ENCODE results near the gene TSHZ1. TPM values are rescaled to one million over a fixed set of nuclear protein-coding genes. Genes with fewer than 3 reads are reported as not detected.
"Not testable (repeated sequence)": the region's sequence is repeated elsewhere in the genome, so short reads cannot be mapped to it uniquely, and the experiment has no call there.

Gene TSHZ1
- total RNA-seq, 1 donor from 2014 or later = 24.7 TPM

DNA sequence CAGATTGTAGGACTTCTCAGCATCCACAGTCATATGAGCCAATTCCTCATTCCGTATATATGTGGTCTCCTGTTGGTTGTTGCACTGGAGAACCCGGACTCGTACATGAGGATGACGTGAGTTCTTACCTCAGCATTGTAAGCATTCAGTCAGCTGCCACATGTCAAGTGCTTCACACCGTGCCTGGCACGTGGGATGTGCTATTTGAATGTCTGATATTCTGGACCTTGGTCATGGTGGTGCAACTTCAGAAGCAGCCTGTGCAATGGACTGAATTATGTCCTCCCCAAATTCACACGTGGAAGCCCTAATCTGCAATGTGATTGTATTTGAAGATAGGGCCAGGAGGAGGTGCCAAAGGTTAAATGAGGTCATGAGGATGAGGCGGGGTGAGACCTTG is 33.7 kb upstream of the TSHZ1 start:
- DNase-seq (no peak), ATAC-seq (no peak)
- intact Hi-C loops (cut with micrococcal nuclease) = no loop called here

DNA sequence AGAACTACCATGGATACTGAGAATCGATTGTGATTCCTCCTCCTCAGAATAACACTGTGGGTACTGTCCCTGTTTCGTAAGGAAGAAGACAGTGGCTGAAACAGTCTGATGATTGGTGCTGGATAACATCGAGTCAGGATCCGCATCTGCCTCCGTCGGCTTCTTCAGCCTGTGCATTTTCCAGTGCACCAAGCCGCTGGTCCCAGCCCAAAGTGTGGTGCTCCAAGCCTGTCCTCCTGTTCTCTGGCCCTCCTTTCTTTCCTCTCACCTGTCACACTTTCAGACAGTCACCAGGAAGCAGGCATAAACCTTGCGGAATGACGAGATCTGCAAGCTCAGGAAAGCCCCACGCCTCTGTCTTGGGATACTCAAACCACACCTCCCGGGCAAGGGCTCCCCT is 32.2 kb upstream of the TSHZ1 start:
- intact Hi-C loops (cut with micrococcal nuclease) = no loop called here
- DNase-seq = no peak
- no peak for ATAC-seq

DNA sequence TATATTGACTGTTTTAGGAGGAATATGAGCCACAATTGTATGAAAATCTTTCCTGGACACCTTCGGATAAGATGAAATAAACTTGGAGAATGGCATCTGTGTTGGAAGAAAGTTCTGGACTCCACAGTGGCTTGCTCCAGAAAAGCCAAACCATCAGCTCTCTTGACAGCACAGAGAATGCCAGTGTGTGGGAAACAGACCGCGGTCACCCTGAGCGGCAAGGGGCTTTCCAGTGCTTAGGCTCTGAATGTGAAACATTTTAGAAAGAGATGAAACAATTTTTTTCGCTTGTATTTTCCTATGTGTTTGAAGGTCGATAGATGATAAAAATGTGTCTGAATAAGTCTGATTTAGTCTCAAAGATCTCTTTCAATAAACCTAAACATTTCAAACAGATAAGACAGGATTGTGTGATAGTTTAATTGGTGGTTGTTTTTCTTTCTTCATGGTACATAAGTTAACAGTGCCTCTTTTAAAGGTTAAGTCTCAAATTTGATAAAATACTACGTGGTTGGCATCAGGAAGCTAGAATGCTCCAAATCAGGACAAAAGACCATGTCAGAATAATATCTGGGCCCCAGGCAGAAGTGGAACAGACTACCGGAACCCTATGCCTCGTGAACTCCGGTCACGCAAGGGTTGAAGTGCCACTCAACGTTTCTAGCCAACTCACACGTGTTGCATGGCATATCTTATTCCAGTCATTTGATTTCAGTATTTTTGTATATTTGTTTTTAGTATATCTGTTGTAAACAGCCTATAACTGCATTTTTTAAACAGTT is 30.6 kb upstream of the TSHZ1 start:
- intact Hi-C loops (cut with micrococcal nuclease) = no loop called here
- DNase-seq (no peak), ATAC-seq (no peak)

DNA sequence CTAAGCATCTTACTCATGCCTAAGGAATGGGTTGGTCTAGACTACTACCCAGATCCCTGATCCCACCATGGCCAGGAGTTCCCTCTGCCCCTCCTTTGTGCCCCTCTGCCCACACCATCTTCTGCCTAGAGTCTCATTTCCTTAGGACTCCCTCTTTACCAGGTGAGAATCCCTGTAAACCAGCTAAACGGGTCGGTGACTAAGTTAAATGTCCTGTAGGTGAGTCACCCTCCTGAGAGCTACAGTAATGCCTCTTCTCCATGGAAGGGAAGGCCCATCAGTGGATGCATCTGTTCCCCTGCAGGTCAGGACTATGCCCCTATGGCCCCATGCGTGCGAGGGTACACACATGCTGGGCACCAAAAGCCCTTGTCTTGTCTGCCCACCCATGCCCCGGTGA is 27.1 kb upstream of the TSHZ1 start:
- ATAC-seq (no peak), DNase-seq (no peak)
- intact Hi-C loops (cut with micrococcal nuclease) = no loop called here

DNA sequence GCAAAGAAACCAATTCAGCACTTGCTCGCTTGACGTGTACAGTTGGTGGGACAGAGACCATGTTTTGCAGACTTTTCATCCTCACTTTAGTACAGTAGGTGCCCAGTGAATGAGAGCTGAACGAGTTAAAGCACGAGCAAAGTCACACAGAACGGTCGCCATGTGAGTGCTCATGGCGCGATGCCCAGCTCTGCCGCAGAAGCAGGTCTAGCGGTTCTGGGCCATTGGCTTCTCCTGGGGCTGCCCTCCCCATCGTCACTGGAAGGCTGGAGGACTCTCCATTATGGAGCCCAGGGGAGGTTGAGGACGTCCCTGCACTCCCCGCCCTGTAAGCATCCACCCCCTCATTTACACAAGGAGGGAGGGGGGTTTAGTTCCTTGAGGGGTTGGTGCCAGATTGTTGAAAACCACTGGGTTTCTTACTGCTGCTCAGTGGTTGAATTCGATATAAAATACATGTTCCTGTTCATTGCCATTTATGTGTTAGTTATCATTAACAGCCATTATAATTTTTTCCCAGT is 26.6 kb upstream of the TSHZ1 start:
- ATAC-seq = no peak
- DNase-seq = no peak
- intact Hi-C loops (cut with micrococcal nuclease) = no loop called here

DNA sequence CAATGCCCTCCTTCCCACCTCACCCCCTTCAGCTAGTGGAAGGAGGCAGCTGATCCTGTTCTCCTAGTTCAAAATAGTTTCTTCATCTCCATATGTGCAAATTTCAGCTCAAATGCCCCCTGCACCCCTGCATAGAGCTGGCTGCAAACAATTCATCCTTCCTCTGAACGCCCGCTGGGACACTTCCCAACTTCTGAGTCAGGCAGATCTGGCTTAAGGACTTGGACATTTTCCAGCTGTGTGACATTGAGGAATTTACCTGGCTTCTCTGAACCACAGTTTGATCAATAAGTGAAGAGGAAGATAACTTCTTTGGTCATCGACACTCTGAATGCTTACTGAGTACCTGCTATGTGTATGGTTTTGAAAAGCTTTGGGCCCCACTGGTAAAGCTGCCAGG is 25.1 kb upstream of the TSHZ1 start:
- DNase-seq = no peak
- intact Hi-C loops (cut with micrococcal nuclease) = no loop called here
- no peak for ATAC-seq

DNA sequence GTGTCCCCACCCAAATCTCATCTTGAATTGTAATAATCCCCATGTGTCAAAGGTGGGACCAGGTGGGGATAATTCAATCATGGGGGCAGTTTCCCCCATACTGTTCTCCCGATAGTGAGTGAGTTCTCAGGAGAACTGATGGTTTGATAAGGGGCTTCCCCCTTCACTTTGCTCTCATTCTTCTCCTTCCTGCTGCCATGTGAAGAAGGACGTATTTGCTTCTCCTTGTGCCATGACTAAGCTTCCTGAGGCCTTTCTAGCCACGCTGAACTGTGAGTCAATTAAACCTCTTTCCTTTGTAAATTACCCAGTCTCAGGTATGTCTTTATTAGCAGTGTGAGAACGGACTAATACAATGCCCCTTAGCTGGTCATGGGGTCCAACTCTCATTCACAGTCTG is 22.9 kb upstream of the TSHZ1 start:
- intact Hi-C loops (cut with micrococcal nuclease); DNase-seq; ATAC-seq: not testable (repeated sequence)

DNA sequence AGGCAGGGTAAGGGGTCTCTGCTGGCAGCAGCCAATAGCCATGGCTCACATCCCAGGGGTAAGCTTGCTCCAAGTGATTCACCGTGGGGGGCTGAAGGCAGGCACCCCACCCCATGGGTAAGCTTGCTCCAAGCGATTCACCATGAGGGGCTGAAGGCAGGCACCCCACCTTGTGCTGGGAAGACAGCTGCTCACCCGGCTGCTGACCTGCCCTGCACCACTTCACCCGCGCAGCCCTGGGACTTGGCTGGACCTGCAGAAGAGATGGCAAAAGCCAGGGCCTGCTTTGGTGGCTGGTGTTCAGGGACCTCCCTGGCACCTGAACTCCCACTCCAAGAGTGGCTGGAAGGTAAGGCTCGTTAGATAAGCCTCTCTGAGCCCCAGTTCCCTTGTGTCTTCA is 20.9 kb upstream of the TSHZ1 start:
- no peak for ATAC-seq
- intact Hi-C loops (cut with micrococcal nuclease) = no loop called here
- no peak for DNase-seq

DNA sequence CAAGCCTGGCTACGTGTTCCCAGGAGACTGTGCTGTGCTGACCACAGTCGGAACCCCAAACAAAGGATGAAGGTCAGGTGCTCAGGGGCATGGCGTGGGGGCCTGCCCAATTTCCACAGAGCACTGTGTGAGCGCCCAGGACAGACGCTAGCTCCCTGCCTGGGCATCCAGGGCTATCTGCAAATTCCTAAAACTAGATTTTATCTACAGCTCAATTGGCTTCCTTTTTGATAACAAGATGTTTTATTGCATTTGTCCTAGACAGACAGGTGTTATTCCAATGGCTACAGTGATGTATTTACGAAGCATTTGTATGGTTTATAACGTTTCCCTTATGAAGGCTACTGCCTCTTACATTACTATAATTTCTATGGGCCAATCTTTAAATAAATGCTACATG is 17.7 kb upstream of the TSHZ1 start:
- DNase-seq (no peak), ATAC-seq (no peak)
- intact Hi-C loops (cut with micrococcal nuclease) = no loop called here

DNA sequence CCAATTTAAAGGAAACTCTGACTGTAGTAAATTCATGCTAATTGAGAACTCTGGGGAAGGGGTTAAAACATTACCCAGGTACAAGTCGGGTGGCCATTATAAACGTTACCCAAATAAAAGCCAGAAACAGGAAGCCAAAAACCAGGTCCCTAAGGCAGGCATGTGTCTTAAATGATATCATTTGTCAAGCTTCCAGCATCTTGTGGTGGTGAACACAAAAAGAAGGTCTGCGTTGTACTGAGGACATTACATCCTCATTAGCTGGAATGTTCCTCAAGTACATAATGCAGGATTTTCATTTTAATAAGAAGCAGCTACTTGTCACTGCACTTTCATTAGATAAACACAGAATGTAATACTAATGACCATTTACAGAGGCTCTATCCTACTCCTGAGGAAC is 12.6 kb upstream of the TSHZ1 start:
- no peak for DNase-seq
- ATAC-seq = peak; percentile 20
- intact Hi-C loops (cut with micrococcal nuclease) = no loop called here

DNA sequence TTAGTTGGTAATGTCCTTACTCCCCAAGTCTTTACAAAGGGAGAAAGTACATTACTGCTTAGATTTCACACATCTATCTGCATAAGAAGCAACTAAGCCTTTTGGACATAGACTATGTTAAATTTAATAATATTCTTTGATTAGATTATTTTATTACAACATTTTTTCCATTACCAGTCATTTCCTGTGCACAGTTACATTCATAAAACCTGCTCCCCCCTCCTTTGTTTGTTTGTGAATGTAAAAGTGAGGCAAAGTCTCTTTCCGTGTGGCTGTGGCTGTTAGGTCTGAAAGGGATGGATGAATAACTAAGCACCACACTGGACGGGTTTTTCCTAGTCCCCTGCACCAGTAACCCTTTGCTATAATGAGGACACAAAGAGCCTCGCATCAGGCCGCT is 11.3 kb upstream of the TSHZ1 start:
- intact Hi-C loops (cut with micrococcal nuclease) = no loop called here
- no peak for ATAC-seq
- no peak for DNase-seq

DNA sequence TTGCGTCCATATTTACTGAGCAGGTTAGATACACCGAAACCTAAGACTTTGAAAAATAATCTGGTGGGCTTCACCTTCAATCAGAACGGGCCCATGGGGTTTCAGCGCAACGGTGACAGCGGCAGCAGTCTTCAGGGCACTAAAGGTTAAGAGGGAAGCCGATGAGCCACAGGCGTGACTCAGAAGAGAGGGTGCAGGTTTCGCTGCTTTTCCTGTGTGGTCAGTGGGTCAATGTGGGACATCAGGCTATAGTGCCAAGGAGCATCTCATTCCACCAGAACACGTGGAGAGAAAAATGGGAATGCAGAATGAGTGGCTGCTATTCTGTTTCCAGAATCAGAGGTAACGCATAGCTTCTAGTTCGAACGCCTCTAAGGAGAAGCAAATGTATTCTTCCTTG is 10.5 kb upstream of the TSHZ1 start:
- ATAC-seq (no peak), DNase-seq (no peak)
- intact Hi-C loops (cut with micrococcal nuclease) = no loop called here

DNA sequence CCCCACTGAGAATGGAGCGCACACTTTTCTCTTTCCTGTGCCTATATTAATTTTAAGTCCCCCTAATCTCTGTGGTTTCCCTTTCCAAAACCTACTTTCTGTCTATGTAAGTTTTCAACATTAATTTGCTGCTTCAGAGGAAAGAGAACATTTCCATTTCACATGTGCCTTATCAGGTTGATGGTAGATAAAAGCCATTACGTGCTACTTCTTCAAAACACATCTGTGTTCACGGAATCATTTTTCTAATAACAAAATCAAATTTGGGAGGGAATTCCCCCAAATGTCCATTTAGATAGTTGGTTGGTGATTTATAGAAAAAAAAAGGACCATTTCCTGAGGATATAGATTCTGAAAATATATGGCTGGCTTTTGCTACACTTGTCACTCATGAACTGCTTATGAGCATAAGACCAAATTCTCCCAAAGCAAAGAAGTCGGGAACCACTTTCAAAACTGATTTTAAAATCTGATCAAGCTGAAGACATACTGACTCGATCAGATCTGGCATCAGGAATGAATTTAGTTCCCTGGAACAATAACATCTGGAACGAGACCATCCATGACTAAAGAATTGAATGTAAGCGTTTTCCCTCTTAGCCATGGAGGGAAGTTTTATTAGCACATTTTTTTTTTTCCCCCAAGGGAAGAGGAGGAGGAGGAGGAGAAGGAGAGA is 9.9 kb upstream of the TSHZ1 start:
- ATAC-seq (no peak), DNase-seq (no peak)

DNA sequence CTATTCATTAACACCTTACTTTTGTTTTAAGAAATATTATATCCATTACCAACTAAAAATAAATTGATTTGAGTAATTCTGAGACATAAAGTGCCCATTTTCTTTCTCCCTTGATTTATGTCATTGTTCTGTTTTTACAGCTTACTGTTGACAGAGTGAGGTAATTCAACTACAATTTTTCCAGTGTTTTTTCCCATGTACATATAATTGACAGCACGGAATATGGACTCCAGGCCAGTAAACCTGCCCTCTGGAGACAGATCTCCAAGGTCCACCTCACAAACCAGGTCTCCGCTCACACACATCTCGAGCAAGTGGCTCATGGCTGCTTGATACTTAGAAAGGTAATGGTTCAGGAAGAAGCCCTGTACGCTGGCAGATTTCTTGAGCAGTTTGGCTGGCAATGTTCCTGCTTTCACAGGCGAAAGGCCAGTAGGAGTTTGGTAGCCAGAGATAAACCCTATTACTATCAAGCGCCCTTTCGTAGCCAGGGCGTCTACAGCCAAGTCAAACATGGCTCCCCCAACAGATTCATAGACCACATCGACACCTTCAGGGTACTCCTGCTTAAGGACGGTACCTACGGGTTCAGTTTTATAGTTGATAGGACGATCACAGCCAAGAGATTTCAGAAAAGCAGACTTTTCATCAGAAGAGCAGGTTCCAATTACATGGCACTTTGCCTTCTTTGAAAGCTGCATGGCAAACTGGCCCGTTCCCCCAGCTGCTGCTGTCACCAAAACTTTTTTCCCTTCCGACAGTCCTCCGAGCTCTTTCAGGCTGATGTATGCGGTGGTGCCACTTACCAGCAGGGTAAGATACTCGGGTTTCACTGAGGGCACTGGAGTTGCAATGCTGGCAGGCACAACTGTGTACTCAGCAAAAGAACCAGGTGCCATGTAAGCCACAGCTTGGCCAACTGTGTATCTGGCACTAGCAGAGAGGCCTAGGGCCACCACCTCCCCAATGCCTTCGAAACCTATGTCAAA is 9.0 kb upstream of the TSHZ1 start:
- DNase-seq (no peak), ATAC-seq (no peak)
- intact Hi-C loops (cut with micrococcal nuclease) = no loop called here

More for the DNA sequence above, 9.9 kb upstream of the TSHZ1 start:
- intact Hi-C loops (cut with micrococcal nuclease) = no loop called here

DNA sequence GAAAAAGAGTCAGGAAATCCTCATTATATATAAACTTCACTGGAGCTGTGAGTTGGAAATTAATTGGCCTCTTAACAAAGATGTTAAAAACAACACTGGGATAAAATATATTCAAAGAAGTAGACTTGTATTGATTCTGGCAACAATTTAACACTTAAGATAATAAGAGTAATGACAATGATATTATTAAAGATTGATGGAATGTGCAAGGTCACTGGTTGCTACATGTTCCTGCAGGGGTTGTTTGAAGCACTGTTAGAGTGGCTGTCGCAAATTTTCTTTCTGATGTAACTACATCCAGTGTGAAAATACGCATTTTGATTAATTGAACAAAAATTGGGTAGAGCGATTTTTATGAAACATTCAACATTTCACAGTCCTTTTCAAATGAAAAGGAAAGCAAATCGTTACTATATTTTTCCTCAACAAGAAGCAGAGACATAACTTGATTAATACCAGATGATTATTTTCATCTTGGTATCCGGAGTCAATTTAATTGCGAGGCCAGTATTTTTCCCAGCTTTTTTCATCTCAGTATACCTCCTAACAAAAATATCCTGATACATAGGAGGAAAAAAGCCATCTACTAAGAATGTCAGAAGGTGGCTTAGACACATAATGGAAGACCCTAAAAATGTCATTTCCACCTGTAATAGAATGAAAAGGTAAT is 7.8 kb upstream of the TSHZ1 start:
- no peak for ATAC-seq
- no peak for DNase-seq
- intact Hi-C loops (cut with micrococcal nuclease) = no loop called here

DNA sequence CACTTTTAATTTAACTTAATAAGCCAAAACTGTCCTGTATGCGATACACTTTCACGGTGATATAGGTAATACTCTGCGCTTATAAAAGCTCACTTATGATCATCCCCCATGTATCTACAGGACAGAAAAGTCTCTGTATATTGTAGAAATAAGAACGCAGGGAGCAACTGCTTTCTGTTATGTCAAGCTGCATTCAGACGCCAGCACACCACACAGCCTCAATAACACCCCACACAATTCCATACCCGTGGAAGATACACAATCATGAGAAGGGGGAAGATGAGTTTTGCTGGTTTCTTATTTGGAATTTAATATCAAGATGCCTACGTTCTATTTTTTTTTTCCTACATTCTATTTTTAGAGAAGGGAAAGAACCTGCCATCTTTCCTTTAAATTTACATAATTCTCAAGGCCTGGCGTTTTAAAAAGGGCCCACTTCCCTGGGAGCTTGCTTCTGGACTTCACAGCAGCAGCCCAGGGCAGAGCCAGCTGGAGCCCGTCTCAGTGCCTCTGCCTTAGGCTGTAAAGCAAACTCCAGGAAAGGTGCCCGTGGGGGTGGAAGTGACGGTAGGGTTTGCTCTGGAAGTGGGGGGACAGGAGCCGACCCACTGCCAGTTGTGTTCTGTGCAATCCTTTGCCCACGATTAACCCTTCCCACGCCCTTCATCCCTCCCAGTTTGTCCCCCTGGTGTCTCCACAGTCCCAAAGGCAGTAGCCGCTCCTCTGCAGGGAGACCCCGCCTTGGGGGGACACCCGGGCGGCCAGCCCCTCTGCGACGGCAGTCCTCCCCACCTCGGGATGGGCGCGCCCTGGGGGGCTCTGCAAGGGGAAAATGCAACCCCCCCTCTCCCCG is 7.0 kb upstream of the TSHZ1 start:
- intact Hi-C loops (cut with micrococcal nuclease) = no loop called here
- peak; percentile 29 for ATAC-seq
- peak; percentile 49 for DNase-seq

DNA sequence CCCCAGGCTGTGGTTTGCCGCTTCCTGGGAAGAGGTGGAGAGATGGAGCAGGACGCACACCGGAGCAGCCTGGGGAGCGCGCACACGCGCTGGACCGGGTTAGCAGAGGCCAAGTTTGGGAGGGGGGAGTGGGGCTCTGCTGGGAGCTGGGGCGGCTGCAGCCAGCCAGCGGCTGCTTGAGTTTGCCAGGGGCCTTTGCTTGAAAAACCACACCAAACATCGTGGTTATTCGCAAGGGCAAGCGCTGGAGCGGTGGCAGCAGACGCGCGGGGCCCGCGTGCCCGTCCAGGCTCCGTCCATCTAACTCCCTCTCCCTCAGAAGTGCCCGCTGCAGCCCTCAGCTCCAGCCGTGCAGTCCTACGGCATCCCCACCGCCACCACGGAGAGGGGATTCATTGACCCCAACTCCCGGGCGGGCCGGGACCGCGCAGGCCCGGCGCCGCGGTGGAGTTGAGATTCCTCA is 6.3 kb upstream of the TSHZ1 start:
- DNase-seq (peak; percentile 57), ATAC-seq (peak; percentile 26)
- intact Hi-C loops (cut with micrococcal nuclease) = no loop called here

All from left ventricle myocardium superior (tissue), 1 donor.